NCI-H2227 (cell line): ENCODE measurements around the gene RFTN1.

Source experiments
- DNase-seq: peaks from one replicate; lab custom pipeline; 2025; ENCODE audit not compliant: unreplicated experiment; lab: John Stamatoyannopoulos, UW

Gene RFTN1

DNA sequence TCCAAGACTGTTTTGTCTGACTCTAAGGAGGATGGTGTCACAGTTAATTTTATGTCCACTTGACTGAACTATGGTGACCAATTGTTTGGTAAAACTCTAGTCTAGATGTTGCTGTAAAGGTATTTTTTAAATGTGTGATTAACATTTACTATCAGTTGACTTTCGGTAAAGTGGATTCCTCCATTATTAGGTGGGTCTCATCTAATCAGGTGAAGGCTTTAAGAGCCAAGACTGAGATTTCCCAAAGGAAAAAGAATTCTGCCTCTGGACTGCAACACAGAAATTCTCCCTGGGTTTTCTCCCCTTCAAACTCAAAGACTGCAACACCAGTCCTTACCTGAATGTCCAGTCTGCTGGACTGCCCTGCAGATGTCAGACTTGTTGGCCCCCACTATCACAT lies 129.6 kb downstream of the RFTN1 start:
- no peak for DNase-seq

DNA sequence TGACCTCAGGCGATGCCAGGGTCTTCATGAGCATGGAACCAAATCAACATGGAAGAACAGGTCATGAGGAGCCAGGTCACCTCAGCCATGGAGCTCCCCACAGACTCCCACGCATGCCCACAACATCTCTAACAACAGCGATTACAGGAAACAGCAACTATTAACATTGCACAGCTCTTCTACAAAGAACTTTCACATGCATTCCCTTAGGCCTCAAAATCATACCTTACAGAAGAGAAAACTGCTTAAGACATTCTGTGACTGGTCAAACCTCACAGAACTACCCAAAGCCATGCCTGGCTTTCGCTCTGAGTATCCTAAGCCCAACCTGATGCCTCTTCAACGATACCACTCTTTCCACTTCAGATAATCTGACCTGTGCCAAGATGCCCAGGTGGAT lies 130.7 kb downstream of the RFTN1 start:
- DNase-seq = no peak

DNA sequence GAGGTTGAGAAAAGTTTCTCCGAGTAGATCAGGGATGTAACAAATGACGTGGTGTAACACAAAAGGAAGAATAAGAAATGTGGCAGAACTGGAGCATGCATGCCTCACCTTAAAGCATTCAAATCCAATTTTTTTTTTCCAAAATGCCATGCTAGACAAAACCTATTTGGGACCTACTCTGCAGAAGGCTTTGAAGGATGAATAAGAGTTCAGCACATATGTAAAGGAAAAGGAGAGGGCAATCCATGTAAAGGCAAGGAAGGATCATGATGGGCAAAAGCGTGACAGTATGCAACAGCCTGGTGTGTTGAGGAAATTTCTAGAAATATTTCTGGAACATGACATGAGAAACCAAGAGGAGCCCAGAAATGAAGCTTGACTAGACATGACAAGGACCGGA lies 132.1 kb downstream of the RFTN1 start:
- no peak for DNase-seq

DNA sequence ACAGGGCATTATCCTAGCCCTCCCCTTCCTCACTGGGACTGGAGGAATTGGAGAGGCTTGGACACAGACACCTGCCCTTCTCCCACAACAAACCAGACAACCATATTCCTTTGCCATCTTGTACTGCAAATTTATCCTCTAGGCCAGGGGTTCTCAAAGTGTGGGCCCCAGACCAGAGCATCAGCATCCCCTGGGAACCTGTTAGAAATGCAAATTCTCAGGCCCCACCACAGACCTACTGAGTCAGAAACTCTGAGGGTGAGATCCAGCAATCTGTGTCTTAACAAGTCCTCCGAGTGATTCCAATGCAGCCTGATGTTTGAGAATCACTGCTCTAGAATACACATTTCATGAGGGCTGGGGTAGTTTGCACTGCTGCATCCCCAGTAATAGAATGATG lies 133.1 kb downstream of the RFTN1 start:
- DNase-seq = no peak

DNA sequence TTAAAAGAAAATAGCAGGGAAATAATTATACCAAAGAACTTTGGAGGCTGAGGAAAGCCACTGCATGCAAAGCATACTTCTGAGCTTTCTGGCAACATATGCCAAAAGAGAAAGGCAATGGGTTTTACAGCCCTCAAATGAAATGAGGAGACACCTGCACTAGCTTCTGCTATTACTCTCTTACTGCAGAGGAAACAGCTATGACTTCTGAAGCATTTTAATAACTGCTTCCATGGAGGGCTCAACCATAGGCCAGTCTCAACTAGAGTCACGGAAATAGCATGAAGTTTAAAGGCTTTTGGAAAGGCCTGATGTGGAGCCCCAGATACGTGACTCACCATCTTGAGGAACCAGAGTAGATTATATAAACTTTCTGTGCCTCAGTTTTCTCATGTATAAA lies 133.7 kb downstream of the RFTN1 start:
- DNase-seq = no peak

DNA sequence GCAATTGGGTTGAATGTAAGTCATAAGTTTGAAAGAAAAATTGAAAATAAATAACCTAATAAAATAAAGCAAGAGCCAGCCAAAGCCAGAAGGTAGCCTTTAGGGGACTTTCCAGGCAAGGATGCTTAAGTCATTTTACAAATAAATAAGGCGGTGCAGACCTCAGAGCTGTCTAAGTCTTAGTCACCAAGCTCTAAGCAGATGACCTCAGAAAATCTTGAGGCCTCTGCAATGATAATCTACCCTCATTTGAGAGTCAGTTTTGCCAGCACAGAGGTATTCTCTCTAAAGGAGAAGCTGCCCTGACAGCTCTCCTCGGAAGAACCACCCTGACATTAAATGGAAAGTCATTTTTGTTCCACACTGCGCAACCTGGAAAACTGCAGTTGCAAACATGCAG lies 134.6 kb downstream of the RFTN1 start:
- no peak for DNase-seq

DNA sequence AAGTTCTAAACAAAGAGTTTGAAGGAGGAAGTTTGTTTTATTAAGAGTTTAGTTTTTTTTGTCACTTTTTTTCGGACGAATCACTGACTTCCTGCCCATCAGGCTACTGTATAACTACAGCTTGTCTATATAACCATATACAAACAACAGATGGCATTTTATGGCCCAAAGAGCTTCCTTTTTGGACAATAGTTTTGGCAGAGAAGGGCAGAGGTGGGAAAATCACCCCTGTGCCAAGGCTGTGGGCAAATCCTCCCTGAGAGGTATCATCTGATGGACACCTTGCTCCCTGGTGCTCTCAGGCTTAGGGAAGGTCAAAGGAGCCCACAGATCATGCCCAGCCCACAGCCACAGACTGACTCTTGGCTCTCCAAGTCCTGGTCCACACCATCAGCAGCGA lies 135.1 kb downstream of the RFTN1 start:
- no peak for DNase-seq

DNA sequence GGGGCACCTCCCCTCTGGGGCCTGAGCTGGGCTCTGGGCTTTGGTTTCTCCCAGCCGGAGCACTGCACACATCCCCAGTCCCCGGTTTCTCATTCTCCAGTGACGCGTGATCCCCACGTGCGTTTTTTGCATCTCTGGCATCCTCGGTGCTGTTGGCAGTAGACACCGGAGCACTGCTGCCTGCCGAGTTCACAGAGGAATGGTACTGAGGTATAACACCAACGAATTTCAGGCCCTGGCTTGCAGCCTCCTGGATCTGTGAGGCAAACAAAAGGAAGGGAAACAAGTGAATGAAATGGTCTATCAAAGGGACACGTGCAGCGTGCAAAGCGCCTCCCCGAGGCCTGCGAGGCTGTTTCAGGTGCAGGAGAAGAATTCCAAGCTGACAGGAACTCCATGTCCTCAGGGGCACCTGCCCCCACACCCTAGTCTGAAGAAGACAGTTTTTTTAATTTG lies 135.6 kb downstream of the RFTN1 start:
- DNase-seq = no peak

DNA sequence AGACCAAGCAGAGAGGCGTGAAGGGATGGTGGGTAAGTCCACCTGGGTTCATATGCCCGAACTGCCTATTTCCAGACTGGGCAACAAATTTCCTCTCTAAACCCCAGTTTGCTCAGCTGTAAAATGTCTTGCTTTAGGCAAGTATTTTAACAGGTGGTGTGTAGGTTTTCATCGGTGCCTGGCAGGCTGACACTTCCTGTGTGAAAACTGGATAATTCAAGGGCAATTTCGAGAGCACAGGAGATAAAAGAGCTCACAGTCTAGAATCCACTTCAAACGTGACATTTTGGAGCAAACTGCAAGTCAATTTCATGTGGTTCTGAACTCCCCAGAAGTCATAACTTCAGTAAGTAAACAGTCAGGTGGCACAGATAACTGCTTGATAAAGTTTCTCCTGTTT lies 136.3 kb downstream of the RFTN1 start:
- no peak for DNase-seq

DNA sequence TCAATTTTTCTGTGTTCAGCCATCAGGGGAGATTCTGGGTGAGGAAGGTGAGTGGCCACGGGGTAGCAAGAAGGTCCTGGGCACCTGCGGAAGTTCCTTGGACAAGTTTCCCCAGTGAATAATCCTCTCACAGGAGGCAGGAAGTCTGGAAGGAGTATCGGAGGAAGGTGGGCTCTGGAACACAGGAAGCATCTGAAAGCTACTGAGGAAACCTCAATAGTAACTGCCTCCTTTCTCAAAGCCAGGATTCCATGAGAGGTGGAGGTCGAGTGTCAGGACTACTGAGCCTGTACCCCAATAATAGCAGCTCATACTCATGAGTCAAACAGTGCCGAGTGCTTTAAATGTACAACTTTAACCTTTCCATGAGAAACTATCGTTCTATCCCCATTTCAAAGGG lies 137.6 kb downstream of the RFTN1 start:
- DNase-seq = no peak

DNA sequence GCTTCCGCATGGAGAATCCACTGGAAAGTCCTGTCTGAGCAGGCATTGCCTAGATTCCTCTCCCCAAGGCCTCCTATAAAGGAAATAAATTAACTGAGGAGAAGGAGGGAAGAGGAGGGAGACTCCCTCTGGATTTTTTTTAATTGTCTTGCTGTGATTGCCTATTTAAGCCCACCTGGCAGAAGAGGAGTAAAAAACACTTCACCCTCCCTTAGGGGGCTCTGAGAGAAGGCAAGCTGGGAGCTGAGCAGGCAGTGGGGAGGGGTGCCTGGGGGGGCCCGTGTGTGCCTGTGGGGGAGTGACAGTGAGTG lies 138.6 kb downstream of the RFTN1 start:
- no peak for DNase-seq

DNA sequence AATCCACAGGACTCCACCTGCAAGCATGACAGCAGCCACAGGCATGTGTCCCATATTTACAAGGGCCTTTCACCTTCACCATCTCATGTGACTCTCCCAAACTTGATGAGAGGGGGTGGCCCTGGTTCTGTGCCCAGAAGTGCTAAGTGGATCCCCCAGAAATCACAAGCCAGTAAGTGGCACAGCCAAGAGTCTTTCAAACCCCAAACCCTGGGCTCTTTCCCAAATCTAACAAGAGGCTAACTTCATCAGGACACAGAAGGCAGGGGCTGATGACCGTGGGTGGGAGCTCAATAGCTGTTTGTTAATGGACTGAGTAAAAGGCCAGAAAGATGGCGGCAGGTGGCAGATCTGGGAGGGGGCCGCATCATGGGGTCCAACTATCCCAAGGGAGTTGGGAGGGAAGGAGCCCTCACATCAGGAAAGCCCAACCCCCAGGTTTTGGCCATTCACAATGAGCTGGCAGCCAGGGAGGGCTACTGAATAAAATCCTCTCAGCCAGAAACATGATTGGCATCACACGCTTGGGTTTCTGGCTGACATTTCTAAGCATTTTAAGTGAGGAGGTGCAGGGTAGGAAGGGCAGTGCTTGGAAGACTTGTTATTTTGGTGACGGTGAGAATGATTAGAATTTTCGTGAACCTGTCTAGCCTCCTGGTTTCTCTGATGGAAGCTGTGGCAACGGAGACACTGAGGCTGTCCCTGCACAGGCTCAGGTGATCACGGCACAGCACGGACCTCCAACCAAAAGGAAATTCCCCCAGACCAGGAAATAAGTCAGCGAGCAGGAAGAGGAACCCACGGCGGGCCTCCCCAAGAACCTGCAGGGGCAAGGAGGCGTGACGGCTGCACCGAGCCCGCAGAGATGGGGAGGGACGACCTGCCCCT lies 139.2 kb downstream of the RFTN1 start:
- no peak for DNase-seq

DNA sequence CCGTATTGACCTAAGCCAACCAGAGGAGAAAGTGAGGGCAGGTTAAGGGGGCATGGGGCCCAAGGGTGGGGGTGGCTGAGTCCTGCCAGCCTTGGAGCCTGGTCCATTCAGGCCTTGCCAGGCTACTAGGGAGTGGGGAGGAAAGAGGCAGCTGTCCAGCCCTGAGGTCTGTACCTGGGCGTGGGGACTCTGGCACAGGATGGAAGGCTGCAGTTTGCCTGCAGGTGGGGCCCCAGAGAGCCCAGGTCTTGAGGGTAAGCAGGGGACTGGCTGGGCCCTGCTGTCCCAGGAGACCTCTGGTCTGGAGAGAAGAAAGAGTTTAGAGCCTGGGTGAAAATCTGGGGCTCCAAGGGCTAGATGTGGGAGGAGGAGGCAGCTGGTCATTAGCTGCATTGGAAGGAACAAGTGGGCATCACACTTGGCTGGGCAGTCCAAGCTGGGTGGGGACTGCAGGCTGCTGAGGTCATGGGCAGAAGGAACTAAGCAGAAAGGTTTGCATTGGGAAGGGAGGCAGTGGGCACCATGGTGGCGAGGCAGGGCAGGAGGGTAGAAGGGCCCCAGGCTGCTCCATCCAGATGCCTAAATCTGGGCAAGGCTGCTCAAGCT lies 140.1 kb downstream of the RFTN1 start:
- DNase-seq = no peak

DNA sequence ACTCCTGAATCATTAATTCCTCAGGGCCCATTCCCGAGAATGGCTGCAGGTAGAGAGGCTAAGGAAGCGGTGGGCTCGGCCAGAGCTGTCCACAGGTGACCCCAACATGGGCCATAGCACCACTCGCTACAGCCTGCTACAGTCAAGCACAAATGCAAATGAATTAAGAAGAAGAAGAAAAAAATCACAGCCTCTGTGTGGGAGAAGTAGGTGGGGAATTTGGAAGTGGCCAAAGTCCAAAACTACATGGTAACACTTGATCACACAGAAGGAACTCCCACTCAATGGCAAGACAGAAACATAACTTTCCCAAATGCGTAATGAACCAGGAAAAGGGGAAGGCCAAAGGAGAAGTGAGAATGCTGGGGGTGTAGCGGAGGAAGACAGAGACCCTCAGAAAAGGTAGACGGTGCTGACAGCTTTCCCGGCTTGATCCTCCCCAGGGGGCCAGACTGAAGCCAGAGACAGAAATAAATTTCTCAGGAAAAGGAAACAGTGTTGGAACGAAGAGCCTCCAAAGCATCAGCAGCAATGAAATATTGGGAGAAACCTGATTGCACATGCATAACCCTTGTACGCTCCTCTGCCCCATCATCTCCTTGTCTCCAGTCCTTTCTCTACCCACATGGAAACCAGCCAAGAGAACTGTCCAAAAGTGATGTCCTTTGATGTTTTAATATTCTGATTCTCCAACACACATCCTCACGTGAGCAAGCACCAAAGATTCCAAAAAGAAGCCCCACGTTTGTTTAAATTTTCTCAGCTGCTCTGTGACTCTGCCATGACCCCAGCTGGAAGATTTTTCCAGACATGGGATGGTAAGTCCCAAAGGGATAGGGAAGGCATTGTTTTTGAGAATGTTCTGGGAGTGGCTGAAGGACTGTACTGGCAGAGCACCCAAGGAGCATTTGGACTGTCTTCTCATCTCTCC lies 140.9 kb downstream of the RFTN1 start:
- no peak for DNase-seq

DNA sequence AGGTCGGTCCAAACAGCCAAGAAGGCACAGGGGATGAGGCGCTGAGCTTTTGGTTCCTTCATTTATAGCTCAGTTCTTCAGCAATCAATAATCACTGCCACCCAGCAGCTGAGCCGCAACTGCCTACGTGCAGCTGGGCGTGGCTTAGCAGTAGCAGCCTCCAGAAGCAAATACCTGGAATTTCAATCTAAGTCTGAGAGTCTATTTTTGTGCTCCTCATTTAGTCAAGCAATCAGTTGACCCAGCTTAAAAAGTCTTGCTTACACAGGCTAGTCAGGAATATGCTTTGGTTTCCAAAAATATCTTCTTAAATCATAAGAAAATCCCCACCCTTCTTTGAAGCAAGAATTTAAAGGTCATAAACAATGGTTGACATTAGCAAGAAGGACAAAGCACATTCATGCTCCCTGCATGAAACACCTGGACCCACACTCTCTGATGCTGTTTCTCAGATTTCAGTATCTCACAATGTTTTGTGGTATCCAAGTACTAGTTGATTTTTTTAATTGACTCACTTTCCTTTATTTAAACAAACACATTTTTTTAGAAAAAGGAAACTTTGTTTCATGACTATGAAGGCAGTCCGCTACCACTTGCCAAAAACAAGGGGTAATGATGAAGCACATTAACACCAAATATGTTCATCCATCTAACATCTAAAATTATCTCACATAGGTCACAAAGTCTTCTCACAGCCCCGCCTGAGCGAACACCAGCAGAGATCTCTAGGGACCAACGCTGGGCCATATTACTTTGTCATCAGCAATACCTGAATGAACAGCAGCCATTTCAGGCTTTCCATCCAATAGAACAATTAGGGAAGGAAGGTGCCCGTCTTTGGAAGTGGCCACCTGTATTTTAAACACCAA lies 142.4 kb downstream of the RFTN1 start:
- peak; percentile 9 for DNase-seq

DNA sequence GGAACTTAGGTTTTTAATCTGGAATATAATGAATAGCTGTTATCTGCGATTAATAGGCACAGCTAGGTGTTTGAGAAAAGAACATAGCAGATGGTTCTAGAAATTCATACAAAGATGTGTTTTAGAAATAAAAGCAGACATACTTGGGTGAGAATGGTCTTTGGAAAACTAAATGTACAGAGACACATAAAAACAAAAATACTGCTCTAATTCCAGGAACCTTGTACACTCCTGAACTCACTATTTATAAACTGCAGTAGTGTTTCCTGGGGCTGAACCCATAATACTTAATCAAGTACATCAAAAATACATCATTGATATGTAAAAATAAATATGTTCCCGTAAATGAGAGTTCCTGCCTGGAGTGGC lies 143.0 kb downstream of the RFTN1 start:
- no peak for DNase-seq

DNA sequence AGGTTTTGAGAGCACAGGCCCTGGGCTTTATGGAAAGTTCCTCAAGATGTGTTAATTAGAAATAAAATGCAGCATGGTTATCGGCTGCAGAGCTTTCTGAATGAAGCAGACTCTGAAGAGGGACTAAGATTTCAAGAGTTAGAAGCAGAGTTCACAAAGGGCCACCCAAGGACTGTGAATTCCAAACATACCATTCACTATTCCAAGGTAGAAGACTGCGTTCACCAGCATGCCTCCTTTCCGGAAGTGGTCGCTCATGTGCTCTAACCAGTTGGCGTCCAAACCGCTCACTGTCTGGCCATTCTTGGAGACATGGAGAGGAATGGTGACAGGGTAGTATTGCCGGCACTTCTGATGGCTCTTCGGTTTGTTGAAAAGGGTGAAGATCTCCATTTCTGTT lies 143.6 kb downstream of the RFTN1 start:
- no peak for DNase-seq

DNA sequence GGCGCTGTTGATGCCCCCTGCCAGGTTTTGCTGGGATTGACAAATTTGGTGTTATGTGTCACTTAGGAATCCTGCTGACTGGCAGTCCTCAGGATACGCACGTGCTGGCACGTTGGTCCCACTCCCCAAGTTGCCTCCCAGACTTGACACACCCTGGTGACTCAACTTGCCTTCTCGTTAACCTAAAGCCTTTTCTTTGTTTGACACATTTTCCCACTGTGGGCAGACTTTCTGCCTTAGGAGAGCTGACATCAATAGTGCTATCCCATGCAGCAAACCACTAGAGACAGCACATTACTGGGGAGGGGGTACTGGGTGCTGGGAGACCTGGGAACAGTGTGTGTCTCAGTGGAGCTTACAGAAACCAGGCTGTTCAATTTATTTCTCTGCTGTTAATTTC lies 144.2 kb downstream of the RFTN1 start:
- DNase-seq = no peak

DNA sequence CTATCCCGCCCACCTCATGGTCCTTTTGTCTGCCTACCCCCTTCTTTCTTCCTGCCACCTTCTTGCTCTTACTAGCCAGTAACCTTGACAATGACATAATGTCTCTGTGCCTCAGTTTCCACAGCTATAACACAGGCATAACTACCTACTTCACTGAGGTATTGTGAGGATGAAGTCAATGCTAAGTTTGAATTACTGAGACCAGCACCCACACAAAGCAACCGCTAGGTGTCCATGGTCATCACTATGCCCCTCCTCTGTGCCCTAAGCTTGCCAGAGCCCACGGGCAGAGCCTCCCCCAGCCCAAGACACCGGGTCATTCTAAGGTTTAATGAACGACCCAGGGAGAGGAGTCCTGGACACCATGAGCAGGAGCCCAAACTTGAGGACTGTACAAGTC lies 146.9 kb downstream of the RFTN1 start:
- DNase-seq = no peak

DNA sequence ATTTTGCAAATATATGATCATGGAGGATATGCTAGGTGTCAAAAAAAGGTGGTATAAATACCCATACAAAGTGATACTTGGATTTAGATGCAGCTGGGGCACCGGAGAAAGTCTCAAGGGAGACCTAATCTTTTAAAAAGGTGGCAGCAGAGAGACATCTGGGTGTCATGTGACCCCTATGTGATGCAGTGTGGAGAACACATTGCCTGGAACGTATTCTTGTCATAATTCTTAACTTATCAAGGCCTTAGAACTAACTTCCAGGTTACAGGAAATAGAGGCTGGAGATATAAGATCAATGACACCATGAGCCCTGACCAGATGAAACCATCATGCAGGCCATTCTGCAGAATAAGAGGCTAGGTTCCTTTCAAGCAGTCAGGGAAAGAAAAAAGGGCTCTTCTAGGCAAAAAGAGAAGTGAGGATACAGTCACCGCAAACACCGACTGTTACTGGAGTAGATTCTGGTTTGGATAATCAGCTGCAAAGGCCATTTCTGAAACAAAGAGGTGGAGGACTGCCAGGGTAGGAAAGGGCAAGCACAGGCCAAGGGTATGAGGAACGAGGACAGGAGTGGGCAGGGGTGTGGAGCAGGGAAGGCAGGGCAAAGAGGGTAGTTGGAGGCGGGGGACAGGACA lies 147.9 kb downstream of the RFTN1 start:
- DNase-seq = no peak
